NCI-H1105 (cell line): ENCODE data around the gene FKBP5.
"Not testable (repeated sequence)": the region's sequence is repeated elsewhere in the genome, so short reads cannot be mapped to it uniquely, and the experiment has no call there.

ENCODE experiments used
- DNase-seq: peaks from one replicate; lab custom pipeline; 2025; lab: John Stamatoyannopoulos, UW

The FKBP5 gene

DNA sequence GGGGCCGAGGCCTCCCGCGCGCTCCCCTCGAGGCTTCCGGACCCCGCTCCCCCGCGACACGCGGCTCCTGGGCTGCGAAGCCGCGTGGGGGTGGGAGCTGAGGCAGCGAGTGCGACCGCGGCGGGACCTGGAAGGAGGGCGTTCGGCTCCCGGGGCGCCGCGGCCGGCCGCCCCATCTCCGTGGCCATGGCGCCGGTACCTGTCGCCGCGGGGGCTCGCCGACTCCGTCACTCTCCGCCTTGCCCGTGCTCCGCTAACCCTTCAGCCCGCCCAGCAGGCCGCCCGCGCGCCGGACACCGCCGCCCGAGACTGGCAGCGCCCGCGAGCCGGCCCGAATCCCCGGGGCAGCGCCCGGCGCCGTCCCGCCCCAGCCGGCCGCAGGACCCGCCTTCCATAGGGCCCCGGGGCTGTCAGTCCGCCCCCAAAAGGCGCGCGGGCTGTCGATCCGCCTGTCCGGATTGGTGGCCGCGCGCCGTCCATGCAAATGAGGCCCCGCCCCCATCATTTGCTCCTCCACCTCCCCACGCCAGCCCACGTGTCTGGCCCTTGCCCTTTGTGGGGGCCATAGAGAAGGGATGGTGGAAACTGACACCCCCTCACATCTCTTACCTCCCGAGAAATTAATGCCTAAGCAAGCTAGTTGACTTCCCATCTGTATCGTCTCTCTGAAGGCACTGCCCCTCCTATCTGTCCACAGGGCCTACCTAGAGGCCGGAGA is at the start of gene FKBP5:
Gene FKBP5, minus strand, starts transcription at position 311 of the 718 bp plus-strand sequence. CDS start 46,091 bp downstream, outside the sequence.
- DNase-seq: peak; percentile 88

DNA sequence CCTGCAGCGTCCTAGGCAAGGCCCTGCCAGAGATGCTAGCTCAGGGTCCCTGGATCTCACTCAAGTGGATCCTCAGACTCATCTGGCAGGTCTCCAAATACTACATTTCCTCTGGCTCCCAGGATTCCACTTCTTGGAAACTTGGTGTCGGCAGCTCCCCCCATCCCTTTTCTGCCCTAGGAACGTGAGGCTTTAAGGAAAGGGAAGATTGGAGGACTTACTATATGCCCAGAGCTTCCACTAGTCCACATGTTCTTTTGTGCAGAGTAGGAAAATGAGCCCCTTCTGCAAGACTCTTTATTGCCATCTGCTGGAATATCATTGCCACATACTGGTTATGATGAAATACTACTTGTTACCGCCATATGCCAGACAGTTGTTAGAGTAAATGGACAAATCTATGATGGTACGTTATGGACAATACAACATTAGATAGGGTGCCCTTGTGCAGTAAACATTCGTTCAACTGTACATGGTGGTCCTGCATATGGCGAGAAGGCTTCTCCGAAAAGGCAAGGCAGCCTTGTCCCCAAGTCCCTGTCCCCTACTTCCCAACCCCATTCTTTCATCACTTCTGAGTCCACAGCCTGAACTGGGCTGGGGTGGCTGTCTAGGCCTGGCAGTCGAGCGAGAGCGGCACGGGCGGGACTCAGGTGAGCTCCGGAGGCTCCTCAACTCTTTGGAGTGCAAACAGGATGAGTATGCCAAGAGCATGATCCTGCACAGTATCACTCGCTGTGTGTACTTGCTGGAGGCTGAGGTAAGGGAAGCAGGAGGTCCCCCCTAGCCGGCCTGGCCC is 48.9 kb upstream of the FKBP5 start:
- DNase-seq: peak; percentile 67

DNA sequence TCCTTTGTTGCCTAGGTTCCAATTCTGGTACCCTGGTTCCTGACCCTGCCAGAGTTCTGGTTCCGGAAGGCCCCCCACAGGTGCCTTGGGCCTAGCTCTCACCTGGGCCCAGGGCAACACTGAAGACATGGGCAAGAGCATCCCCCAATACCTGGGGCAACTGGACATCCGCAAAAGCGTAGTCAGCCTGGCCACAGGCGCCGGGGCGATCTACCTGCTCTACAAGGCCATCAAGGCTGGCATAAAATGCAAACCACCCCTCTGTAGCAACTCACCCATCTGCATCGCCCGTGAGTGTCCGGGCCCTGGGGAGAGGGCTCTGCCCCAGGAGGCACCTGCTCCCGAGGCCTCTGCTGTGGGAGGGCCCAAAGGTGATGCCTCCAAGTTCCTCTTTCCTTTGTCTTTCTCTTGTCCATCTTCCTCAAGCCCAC is 48.3 kb upstream of the FKBP5 start, which contains the start of gene ARMC12:
Gene ARMC12, plus strand, starts transcription at position 51 of the 431 bp plus-strand sequence. Its CDS starts 77 bp downstream, at position 128.
- no peak for DNase-seq

DNA sequence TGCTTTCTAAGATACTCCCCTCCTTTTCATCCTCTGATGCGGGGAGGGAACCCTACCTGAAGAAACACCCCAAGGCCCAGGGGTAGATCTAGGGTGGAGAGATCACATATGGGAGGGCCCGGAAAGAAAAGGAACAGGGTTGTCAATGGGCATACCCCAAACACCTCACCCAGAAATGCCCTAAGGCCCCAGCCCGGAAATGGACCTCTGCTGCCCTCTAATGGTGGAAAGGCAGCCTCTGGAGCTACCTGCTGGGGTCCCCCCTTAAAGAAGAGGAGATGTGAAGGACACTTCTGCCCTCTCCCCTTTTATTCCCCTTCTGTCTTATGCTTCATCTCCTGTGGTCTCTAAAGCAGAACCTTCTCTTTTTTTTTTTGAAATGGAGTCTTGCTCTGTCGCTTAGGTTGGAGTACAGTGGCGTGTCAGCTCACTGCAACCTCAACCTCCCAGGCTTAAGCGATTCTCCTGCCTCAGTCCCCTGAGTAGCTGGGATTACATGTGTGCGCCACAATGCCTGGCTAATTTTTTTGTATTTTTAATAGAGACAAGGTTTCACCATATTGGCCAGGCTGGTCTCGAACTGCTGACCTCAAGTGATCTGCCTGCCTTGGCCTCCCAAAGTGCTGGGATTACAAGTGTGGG is 47.7 kb upstream of the FKBP5 start:
- peak; percentile 47 for DNase-seq

DNA sequence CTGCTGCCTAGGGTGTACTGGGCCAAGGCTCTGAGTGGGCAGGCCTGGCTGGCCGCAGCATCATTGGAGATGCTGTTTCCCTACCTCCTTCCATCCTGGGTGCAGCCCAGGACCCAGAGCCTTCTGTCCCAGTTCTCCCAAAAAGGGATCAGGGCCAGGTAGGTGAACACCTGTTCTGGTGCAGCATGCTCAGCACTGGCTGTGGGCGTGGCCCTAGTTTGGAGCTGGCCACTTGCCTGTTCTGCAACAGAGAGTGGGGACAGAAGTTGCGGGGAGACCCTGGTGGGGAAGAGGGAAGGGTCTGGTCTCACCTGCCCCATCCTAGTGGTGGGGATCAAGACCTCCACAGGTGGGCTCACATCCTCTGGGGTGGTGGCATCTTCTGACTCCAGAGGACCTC is 46.7 kb upstream of the FKBP5 start:
- DNase-seq: no peak

DNA sequence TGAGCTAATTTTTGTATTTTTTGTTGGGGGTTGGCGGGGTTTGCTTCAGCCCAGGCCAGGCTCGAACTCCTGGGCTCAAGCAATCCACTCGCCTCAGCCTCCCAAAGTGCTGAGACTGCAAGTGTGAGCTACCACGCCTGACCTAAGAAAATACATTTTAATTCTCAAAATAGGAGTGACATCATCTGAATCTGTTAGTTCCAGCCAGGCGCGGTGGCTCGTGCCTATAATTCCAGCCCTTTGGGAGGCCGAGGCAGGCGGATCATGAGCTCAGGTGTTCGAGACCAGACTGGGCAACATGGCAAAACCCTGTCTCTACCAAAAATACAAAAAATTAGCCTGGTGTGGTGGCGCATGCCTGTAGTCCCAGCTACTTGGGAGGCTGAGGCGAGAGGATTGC is 45.6 kb upstream of the FKBP5 start:
- not testable (repeated sequence) for DNase-seq

DNA sequence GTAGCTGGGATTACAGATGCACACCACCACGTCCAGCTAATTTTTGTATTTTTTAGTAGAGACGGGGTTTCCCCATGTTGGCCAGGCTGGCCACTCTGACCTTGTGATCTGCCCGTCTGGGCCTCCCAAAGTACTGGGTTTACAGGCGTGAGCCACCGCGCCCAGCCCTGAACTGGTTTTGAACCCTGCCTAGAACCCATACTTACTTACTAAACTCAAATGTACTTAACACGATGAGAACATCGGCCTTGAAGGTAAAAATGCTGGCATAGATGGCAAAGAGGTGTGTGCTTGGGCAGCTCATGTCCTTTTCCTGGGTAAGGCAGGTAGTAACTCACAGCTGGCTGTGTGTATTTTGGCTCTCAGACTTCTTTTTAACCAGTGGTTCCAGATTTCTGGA is 44.9 kb upstream of the FKBP5 start:
- no peak for DNase-seq

DNA sequence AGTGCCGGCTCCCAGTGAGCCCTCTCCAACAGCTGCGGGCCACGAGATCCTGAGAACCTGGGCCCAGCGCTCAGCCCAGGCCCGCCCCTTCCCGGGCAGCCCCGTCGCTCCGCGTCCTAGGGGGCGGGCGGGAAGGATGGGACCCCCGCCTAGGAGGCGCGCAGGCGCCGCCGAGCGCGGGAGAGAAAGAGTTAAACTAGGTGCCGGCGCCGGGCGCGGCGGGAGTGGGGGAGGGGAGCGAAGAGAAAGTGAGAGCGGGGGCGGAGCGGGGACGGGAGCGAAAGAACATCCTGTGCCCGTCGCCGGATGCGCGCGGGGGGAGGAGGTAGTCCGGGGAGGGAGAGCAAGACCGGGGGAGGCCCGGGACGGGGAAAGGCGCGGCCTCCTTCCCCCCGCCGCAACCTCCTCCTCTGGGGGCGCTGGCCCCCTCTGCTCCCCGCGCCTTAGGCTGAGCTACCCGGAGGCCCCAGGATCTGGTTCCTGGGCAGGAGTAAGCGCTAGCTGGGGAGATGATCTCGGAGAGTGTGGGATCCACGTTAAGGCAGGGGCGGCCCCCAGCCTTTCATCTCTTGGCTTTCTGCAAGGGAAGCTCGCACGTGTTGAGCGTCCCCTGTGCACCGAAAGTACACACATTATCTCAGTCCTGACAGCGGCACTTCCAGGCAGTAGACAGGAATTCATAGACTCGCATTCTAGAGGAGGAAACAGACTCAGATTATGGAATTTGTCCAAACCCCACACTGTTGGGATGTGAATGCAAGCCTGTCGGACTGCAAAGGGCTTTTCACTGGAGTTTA is 43.2 kb upstream of the FKBP5 start:
- DNase-seq: peak; percentile 69

DNA sequence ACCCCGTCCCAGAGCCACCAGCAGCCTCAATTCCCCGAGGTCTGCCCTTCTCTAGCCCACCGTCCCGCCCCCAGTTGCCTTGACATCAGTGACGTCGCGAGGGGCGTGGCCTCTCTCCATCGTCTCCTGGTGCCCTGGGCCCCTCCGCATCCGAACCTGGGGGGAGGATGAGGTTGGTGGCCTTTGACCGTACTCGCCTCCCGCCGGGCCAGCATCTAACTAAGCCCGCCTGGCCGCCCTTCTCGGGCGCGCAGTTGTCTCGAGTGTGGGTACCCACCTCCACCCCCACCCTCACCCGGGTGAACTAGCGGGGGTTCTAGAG is 42.7 kb upstream of the FKBP5 start:
- DNase-seq: peak; percentile 90

DNA sequence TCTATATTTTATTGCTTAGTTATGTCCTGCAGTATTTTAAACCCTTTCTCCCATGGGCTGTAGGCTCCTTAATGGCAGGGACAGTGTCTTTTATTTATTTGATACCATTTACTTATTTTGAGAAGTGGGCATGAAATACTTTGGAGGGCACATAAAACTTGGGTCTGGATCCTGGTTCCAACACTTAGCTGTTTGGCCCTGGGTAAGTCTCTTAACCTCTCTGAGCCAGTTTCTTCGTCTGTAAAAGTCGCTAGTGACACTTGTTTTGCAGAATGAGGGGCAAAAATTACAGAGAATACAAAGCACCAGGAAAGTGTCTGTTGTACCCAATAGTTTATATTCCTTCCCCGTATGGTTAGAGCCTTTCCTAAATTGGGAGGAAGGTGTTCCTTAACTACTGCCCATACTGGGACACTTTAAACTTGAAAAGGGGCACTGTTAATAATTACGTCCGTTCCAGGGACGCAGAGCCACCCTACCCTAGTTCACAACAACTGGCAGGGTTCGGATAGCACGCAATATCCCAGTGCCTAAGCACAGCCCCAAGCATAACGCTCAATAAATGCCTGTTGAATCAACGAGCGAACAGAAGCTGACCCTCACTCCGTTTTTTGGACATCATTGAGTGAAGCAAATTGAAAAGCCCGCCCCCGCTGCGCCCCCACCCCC is 42.2 kb upstream of the FKBP5 start:
- DNase-seq: no peak

DNA sequence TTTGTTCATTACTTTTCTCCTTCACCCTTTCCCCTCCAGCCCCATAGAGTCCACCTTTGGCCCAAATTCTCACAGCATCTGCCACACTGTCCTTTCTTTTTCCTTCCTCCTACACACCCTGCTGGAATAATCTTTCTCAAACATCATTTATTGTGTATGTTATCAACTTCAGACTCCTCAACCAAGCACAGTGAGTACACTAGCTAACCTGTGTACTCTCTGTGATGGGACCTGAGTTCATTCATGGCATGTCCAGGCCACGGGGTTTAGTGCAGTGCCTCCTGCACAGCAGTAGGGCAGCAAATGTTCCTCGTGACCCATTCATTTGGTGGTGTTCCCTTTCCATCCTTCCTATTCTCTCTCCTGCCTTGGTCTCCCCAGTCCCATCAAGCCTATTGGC is 41.0 kb upstream of the FKBP5 start:
- DNase-seq: no peak

DNA sequence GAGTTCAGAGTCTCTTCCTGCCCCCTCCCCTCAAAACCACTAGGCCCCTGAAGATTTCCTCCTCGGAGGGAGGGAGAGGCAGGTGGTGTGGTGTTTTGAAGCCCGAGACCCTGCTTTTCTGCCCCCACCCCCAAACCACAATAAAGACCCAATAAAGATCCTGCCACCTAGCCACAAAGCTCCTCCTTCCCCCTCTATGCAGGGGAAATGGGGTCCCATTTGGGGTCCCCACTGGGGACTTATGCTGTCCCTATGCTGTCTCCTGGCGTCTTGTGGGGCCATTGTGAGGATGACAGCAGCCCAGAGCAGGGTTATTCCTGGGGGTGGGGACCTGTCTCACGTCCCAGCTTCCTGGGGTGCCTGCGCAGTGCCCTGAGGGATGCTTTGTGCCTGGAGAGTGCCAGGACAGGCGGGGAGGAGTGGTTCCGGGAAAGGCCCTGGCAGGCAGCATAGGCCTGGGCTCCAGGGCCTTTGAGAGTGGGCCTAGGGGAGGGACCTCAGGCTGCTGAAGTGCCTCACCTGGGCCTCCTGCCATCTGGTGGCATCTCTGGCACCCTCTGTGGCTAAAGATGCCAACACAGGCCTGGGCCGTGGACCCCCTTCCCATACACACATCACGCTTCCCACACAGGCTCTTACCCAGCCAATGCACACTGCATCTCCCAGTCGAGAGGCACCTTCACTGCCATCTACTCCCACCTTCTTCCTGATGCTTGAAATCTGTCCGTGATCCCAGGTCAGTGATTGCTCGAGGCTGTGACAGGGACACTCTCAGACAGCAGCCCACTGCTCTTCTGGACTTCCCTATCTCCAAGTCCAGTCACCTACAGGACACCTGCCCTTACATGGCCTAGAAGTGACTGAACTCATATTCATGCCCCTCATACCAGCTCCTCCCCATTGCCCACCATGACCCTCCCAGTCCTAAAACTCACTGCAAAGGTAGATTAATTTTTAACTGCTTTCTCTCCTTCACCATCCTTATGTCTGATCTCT is 40.3 kb upstream of the FKBP5 start:
- DNase-seq: no peak

DNA sequence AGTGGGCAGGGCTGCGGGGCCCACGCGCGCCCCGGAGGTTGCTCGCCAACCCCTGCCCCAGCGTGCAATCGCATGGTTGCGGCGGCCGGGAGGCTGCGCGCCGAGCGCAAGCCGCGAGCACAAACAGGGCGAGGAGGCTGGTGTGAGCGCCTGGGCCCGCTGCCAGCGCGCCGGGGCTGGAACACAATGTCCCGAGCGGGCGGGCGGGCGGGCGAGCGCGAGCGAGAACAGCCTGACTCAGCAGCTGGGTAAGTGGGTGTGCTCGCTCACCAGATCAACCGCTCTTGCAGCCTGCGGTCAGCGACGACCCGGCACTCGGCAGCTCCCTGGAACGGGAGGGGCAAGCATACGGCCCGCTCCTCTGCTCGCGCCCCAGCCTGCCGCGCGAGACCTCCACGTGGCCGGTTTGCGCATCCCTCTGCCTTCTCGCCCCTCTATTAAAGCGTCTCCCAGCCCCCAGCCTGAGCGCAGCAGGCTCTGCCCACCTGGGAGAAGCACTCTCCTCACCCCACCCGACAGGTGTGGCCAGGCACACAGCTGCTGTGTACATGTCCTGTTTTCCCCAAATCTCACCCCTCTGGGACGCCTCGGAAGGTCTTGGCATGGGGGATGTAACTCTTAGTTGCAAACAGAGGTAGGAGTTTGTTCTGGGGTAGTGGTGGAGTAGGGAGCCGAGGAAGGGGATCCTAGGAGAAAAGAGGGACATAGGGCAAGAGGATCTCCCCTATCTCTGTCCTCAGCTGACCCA is 39.4 kb upstream of the FKBP5 start:
- DNase-seq: peak; percentile 86

DNA sequence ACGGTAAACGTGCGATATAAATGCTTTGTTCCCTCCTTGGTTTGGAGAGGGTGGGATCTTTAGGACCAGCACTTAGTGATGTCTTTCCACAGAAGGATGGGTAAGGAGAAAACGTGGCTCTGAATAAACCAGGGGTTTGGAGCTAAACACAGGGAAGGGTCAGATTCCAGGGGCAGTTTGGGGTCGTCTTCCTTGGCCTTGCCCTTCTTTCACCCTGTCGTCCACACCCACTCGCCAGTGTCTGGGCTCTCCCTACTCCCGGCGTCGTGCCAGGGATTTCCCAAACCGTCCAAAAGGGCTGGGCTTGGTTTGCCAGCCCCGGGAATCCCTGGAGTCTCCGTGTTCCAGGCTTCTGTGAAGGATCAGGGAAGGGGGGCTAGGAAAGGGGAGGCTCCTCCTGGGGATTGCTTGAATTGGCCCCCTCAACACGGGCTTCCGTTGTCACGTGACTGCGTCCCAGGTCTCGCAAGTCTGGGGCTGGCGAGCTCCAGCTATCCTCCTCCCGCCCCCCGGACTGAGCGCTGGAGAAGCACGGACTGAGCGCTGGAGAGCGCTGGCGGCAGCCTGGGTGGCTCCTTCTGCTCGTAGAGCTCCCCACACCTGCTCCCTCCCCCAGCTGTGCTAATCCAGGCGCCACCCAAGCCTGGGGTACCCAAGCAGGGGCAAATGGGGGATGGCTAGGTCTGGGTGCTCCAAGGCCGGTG is 38.7 kb upstream of the FKBP5 start:
- DNase-seq: peak; percentile 92

DNA sequence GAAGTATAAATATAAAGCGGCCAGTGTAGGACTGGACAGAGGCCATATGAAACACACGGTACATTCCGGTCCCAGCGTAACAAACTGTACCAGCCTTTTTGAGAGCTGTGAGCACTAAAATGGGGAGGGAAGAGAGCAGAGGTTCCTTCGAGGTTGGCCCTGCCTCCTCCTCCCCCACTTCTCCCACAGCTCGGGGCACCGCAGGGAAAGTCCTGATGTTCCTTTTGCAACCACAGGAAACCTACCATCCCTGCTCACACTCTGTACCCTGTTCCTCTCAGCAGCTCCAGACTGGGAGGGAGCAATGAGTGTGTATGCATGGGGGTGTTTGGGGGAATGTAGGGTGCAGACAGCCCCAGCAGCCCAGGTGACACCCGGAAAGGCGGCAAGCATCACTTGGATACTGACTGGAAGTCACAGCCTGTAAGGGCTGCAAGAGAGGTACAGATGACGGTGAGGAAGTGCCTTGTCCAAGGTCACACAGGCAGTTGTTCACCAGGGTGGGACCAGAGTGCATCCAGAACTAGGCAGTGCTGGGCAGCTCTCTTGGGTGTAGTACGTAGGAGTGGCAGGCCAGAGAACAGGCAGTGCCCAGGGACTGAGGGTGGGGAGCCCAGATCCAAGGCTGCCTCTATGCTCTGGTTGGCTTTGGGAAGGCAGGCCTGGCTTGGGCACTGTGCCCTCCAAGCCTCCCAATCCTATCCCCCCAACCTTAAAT is 37.2 kb upstream of the FKBP5 start:
- no peak for DNase-seq

DNA sequence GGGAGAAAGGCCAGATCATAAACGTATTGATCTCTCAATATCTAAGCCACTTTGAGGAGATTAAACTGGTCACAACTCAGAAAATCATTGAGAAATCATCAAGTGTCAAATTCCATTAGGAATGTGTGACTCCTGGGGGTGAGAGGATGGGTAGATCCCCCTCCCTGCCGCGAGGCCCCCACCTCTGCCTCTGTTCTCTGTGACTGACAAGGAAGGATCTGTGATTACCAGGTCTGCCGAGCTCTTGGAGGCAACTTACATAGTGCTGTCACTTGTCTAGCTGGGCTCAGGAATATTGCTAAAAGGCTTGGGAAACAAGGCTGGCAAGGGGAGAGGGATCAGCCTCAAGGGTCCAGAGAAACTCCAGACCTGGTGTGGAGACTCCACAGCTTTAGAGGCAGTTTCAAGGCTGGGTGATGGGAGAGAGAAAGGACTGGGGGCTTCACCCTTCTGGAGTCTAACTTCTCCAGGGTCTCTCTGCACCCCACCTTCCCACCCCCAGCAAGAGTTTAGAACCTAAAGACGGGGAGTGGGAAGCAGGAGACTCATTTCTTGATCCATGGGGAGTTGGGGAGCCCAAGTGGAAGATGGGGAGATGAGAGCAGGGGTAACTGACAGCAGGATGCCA is 36.5 kb upstream of the FKBP5 start:
- DNase-seq: no peak

DNA sequence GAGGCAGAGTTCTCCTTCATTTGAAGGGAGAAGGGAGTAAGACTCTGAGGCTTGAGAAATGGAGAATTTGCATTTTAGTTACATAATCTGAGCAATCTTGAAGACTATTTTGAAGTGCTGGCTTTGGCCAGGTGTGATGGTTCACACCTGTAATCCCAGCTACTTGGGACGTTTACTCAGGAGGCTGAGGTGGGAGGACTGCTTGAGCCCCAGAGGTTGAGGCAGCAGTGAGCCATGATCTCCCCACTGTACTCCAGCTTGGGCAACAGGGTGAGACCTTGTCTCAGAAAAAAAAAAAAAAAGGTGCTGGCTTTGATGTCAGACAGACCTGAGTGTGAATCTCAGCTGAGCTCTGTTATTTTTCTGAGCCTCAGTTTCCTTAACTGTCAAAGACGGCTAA is 35.8 kb upstream of the FKBP5 start:
- no peak for DNase-seq

DNA sequence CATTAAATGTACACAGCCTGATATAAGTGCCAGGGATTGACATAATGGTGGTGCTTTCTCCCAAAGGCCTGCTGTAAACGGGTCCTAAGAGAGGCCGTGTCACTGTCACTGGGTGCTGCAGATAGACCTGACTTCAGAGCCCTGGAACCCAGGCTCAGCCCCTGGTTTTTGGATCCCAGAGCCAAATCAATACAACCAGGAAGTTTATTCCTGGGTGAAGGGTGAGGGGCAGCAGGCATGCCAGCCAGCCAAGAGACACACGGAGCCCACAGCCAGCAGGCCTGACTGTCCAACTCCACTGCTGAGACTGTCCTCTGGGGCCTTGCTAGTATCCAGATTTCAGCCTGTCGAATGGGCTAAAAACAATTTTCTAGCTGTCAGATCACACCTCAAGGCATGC is 35.3 kb upstream of the FKBP5 start:
- DNase-seq: no peak
